Activated naive CD8-positive, alpha-beta T cell treated with anti-CD3 and anti-CD28 coated beads, Interleukin-2, amount 50 U/mL, for 16 hours (primary cell): ENCODE data around the gene BCOR.

Experiments
- DNase-seq: peaks from one replicate; pipeline ENCODE4 v3.0.0-alpha.2; 2020; ENCODE audit warnings: low read depth, low spot score

The BCOR gene

GRCh38 chrX:40112996-40113395 is 15.2 kb upstream of the BCOR start:
- no peak for DNase-seq

- no peak for DNase-seq
These were observed 14.1 kb upstream of the BCOR start for GRCh38 chrX:40111868-40112267.

GRCh38 chrX:40109288-40110008 is 11.7 kb upstream of the BCOR start:
- no peak for DNase-seq

GRCh38 chrX:40108959-40109287 is 11.2 kb upstream of the BCOR start:
- no peak for DNase-seq

GRCh38 chrX:40108162-40108958 is 10.6 kb upstream of the BCOR start:
- no peak for DNase-seq

- DNase-seq, result no peak
These were observed 9.8 kb upstream of the BCOR start for GRCh38 chrX:40107291-40108161.

- no peak for DNase-seq
These were observed 9.0 kb upstream of the BCOR start for GRCh38 chrX:40106676-40107290.

- no peak for DNase-seq
These were observed 8.3 kb upstream of the BCOR start for GRCh38 chrX:40105835-40106675.

- DNase-seq, result no peak
These were observed 7.5 kb upstream of the BCOR start for GRCh38 chrX:40104985-40105834.

- no peak for DNase-seq
These were observed 6.8 kb upstream of the BCOR start for GRCh38 chrX:40104630-40104984.

- DNase-seq, result no peak
These were observed 6.0 kb upstream of the BCOR start for GRCh38 chrX:40103565-40104323.

- no peak for DNase-seq
These were observed 4.9 kb upstream of the BCOR start for GRCh38 chrX:40102393-40103381.

GRCh38 chrX:40101430-40101802 is 3.7 kb upstream of the BCOR start:
- DNase-seq, result no peak

- DNase-seq, result no peak
These were observed 3.0 kb upstream of the BCOR start for GRCh38 chrX:40100537-40101429.

- DNase-seq, result no peak
These were observed 2.4 kb upstream of the BCOR start for GRCh38 chrX:40100141-40100536.

GRCh38 chrX:40099055-40099958 is 1.5 kb upstream of the BCOR start:
- no peak for DNase-seq
